Stimulated activated CD4-positive, alpha-beta T cell treated with anti-CD3 and anti-CD28 coated beads, Interleukin-4, amount 100 ng/mL, for 1 hour (primary cell): ENCODE measurements around the gene ERP29.
A peak's percentile ranks its signal among the peaks of the same experiment; 100 is the strongest.
"Not testable (repeated sequence)": the region's sequence is repeated elsewhere in the genome, so short reads cannot be mapped to it uniquely, and the experiment has no call there.

Source experiments
- DNase-seq: peaks from one replicate; pipeline ENCODE4 v3.0.0-alpha.2; 2020

ERP29 gene

GRCh38 chr12:112012775-112013600 is at the start of gene ERP29, which contains the start of gene TMEM116:
Gene ERP29, plus strand, starts transcription at chr12:112013426. Its CDS starts 40 bp downstream, at chr12:112013466.
Gene TMEM116, minus strand, starts transcription at chr12:112013165. Its CDS starts 7,895 bp downstream, at chr12:112005270.
- peak; percentile 100 for DNase-seq

GRCh38 chr12:111964935-111965334 is 48.3 kb upstream of the ERP29 start:
- no peak for DNase-seq

GRCh38 chr12:111971800-111972199 is 41.4 kb upstream of the ERP29 start:
- DNase-seq, result no peak

- no peak for DNase-seq
These were observed 37.9 kb upstream of the ERP29 start for GRCh38 chr12:111975161-111975931.

- no peak for DNase-seq
These were observed 36.9 kb upstream of the ERP29 start for GRCh38 chr12:111976291-111976690.

GRCh38 chr12:111976860-111977259 is 36.4 kb upstream of the ERP29 start:
- no peak for DNase-seq

- DNase-seq, result no peak
These were observed 34.7 kb upstream of the ERP29 start for GRCh38 chr12:111978545-111978944.

- no peak for DNase-seq
These were observed 32.6 kb upstream of the ERP29 start for GRCh38 chr12:111980598-111980997.

GRCh38 chr12:111981987-111982386 is 31.2 kb upstream of the ERP29 start:
- no peak for DNase-seq

- no peak for DNase-seq
These were observed 28.4 kb upstream of the ERP29 start for GRCh38 chr12:111984820-111985219.

GRCh38 chr12:111991535-111991934 is 21.7 kb upstream of the ERP29 start:
- no peak for DNase-seq

- no peak for DNase-seq
These were observed 21.3 kb upstream of the ERP29 start for GRCh38 chr12:111991946-111992345.

- no peak for DNase-seq
These were observed 20.8 kb upstream of the ERP29 start for GRCh38 chr12:111992464-111992863.

GRCh38 chr12:111993292-111994150 is 19.7 kb upstream of the ERP29 start:
- DNase-seq, result no peak

GRCh38 chr12:111994211-111995111 is 18.8 kb upstream of the ERP29 start:
- DNase-seq, result not testable (repeated sequence)

- no peak for DNase-seq
These were observed 17.3 kb upstream of the ERP29 start for GRCh38 chr12:111995782-111996480.

- DNase-seq, result no peak
These were observed 15.9 kb upstream of the ERP29 start for GRCh38 chr12:111997300-111997699.

- DNase-seq, result no peak
These were observed 15.2 kb upstream of the ERP29 start for GRCh38 chr12:111998015-111998414.

- DNase-seq, result not testable (repeated sequence)
These were observed 14.1 kb upstream of the ERP29 start for GRCh38 chr12:111999129-111999528.

GRCh38 chr12:112000820-112001219 is 12.4 kb upstream of the ERP29 start:
- DNase-seq, result no peak

GRCh38 chr12:112001576-112001975 is 11.7 kb upstream of the ERP29 start:
- DNase-seq, result no peak
